Stimulated activated CD4-positive, alpha-beta T cell treated with anti-CD3 and anti-CD28 coated beads, Interleukin-4, amount 100 ng/mL, for 24 hours (primary cell): ENCODE measurements around the gene KLF16.

Experiments used
- DNase-seq: peaks from one replicate; pipeline ENCODE4 v3.0.0-alpha.2; 2020

KLF16 gene

GRCh38 chr19:1854039-1854541 is 9.3 kb downstream of the KLF16 start:
- no peak for DNase-seq

- DNase-seq: peak; percentile 83
Observed at GRCh38 chr19:1853295-1854038, 9.9 kb downstream of the KLF16 start.

- DNase-seq: no peak
Observed at GRCh38 chr19:1852581-1853128, 10.7 kb downstream of the KLF16 start.

GRCh38 chr19:1851654-1852580 is 11.5 kb downstream of the KLF16 start:
- peak; percentile 53 for DNase-seq

- DNase-seq: no peak
Observed at GRCh38 chr19:1850809-1851653, 12.3 kb downstream of the KLF16 start.

GRCh38 chr19:1849886-1850398 is 13.4 kb downstream of the KLF16 start:
- DNase-seq: no peak

- no peak for DNase-seq
Observed at GRCh38 chr19:1849132-1849474, 14.3 kb downstream of the KLF16 start.

- peak; percentile 99 for DNase-seq
Observed at GRCh38 chr19:1848399-1849131, 14.8 kb downstream of the KLF16 start, which contains the start of gene REXO1. TSS of gene REXO1 (minus strand) at chr19:1848483. CDS start at chr19:1848358, 125 bp downstream.

GRCh38 chr19:1847684-1848398 is 15.5 kb downstream of the KLF16 start:
- peak; percentile 34 for DNase-seq

GRCh38 chr19:1847348-1847683 is 16.1 kb downstream of the KLF16 start:
- DNase-seq: no peak

GRCh38 chr19:1846517-1847204 is 16.7 kb downstream of the KLF16 start:
- DNase-seq: no peak

- DNase-seq: no peak
Observed at GRCh38 chr19:1845642-1846041, 17.7 kb downstream of the KLF16 start.

- DNase-seq: no peak
Observed at GRCh38 chr19:1845125-1845515, 18.3 kb downstream of the KLF16 start.

GRCh38 chr19:1844513-1845124 is 18.8 kb downstream of the KLF16 start:
- no peak for DNase-seq

- DNase-seq: no peak
Observed at GRCh38 chr19:1843646-1844394, 19.6 kb downstream of the KLF16 start.

- DNase-seq: no peak
Observed at GRCh38 chr19:1843116-1843515, 20.3 kb downstream of the KLF16 start.

GRCh38 chr19:1841209-1841924 is 22.0 kb downstream of the KLF16 start:
- no peak for DNase-seq

- no peak for DNase-seq
Observed at GRCh38 chr19:1840541-1841115, 22.8 kb downstream of the KLF16 start.
